Activated CD4-positive, alpha-beta memory T cell treated with anti-CD3 and anti-CD28 coated beads, Interleukin-2, amount 10 ng/mL, durations not matched to agents 7 days and 5 days (primary cell): ENCODE measurements around the gene EFCAB11. TPM values are rescaled to one million over a fixed set of nuclear protein-coding genes. Genes with fewer than 3 reads are reported as not detected.
A peak's percentile ranks its signal among the peaks of the same experiment; 100 is the strongest.

Experiments used
- CTCF ChIA-PET: fragments of 350-600 bp; sonication (Branson Sonifier 250); formaldehyde crosslinking; loops from one replicate; lab custom pipeline; 2021; ENCODE audit warnings: antibody characterized with exemption, inconsistent platforms; lab: Charles Lee
- POLR2A ChIA-PET: fragments of 350-600 bp; sonication (Branson Sonifier 250); formaldehyde crosslinking; loops from one replicate; lab custom pipeline; 2021; ENCODE audit warnings: antibody characterized with exemption; lab: Charles Lee
- DNase-seq: peaks from one replicate; pipeline ENCODE4 v3.0.0-alpha.2; 2020
- H3K27ac Mint-ChIP-seq: one replicate; pipeline ENCODE4 v1.8.0; 2021; ENCODE audit warnings: mild to moderate bottlenecking, mixed read lengths
- H3K27me3 Mint-ChIP-seq: one replicate; pipeline ENCODE4 v1.8.0; 2021; ENCODE audit warnings: mixed read lengths
- H3K36me3 Mint-ChIP-seq: one replicate; pipeline ENCODE4 v1.8.0; 2021; ENCODE audit warnings: low read depth, mixed read lengths
- H3K4me1 Mint-ChIP-seq: one replicate; pipeline ENCODE4 v1.8.0; 2021; ENCODE audit warnings: mixed read lengths
- H3K4me3 Mint-ChIP-seq: one replicate; pipeline ENCODE4 v1.8.0; 2021; ENCODE audit warnings: mild to moderate bottlenecking, mixed read lengths
- H3K9me3 Mint-ChIP-seq: one replicate; pipeline ENCODE4 v1.8.0; 2021; ENCODE audit warnings: mixed read lengths
- total RNA-seq, 2 experiments: library from RNA; stranded (reverse); gene quantifications; one replicate each; pipeline ENCODE4 v1.2.3, GENCODE V29; 2021

Gene EFCAB11
- total RNA-seq, 2 experiments from 2014 or later, result 9.6 to 9.9 TPM

GRCh38 chr14:89792489-89793366 lies 161.8 kb downstream of the EFCAB11 start:
- Mint-ChIP-seq H3K4me3 (no peak overlapping the region), H3K9me3 (no peaks in the 10 kb centered on the region), H3K27ac (no peak overlapping the region), H3K36me3 (no peaks in the 10 kb centered on the region), H3K4me1 (no peaks in the 10 kb centered on the region), H3K27me3 (peaks cover 2% of the 10 kb centered on the region)
- POLR2A ChIA-PET, result interaction anchor here (0.6 to 0.8 kb wide), 2 partner anchors 35 to 171 kb away, joined by 3 read pairs; no protein-coding TSS in a partner anchor
- CTCF ChIA-PET, result interaction anchor here (1.0 kb wide), 1 partner anchor 13 kb away, joined by 3 read pairs; no protein-coding TSS in a partner anchor
- no peak for DNase-seq

- H3K27ac Mint-ChIP-seq, result no peak overlapping the region
- no peaks in the 10 kb centered on the region for H3K36me3 Mint-ChIP-seq
- no peaks in the 10 kb centered on the region for H3K9me3 Mint-ChIP-seq
- H3K4me3 Mint-ChIP-seq, result no peak overlapping the region
- ChIA-PET POLR2A (no interaction called here), CTCF (no interaction called here)
- peaks cover 2% of the 10 kb centered on the region for H3K27me3 Mint-ChIP-seq
- H3K4me1 Mint-ChIP-seq, result no peaks in the 10 kb centered on the region
- DNase-seq, result no peak
Measured at GRCh38 chr14:89787525-89787924, 167.0 kb downstream of the EFCAB11 start.

GRCh38 chr14:89781046-89781445 lies 173.5 kb downstream of the EFCAB11 start:
- H3K4me1 Mint-ChIP-seq, result no peaks in the 10 kb centered on the region
- H3K27ac Mint-ChIP-seq, result no peak overlapping the region
- H3K4me3 Mint-ChIP-seq, result no peak overlapping the region
- no peak for DNase-seq
- POLR2A ChIA-PET, result no interaction called here
- CTCF ChIA-PET, result no interaction called here
- H3K36me3 Mint-ChIP-seq, result no peaks in the 10 kb centered on the region
- H3K9me3 Mint-ChIP-seq, result no peaks in the 10 kb centered on the region
- H3K27me3 Mint-ChIP-seq, result no peaks in the 10 kb centered on the region

GRCh38 chr14:89779707-89780106 lies 174.8 kb downstream of the EFCAB11 start:
- Mint-ChIP-seq H3K27me3 (no peaks in the 10 kb centered on the region), H3K27ac (no peak overlapping the region), H3K36me3 (no peaks in the 10 kb centered on the region), H3K9me3 (no peaks in the 10 kb centered on the region), H3K4me3 (no peak overlapping the region), H3K4me1 (no peaks in the 10 kb centered on the region)
- ChIA-PET CTCF (no interaction called here), POLR2A (no interaction called here)
- no peak for DNase-seq

- peaks cover 11% of the 10 kb centered on the region for H3K27me3 Mint-ChIP-seq
- no peaks in the 10 kb centered on the region for H3K36me3 Mint-ChIP-seq
- no peak overlapping the region for H3K4me3 Mint-ChIP-seq
- ChIA-PET POLR2A (interaction anchor here (1.4 kb wide), 1 partner anchor 55 kb away, joined by 3 read pairs; no protein-coding TSS in a partner anchor), CTCF (interaction anchor here (1.1 kb wide), 1 partner anchor 55 kb away, joined by 4 read pairs; no protein-coding TSS in a partner anchor)
- H3K27ac Mint-ChIP-seq, result no peak overlapping the region
- H3K9me3 Mint-ChIP-seq, result no peaks in the 10 kb centered on the region
- H3K4me1 Mint-ChIP-seq, result peaks cover 15% of the 10 kb centered on the region
- no peak for DNase-seq
Measured at GRCh38 chr14:89775946-89776345, 178.6 kb downstream of the EFCAB11 start.

- Mint-ChIP-seq H3K4me3 (no peak overlapping the region), H3K27ac (no peak overlapping the region), H3K4me1 (peaks cover 15% of the 10 kb centered on the region), H3K27me3 (peaks cover 11% of the 10 kb centered on the region), H3K9me3 (no peaks in the 10 kb centered on the region), H3K36me3 (no peaks in the 10 kb centered on the region)
- CTCF ChIA-PET, result no interaction called here
- DNase-seq, result no peak
- POLR2A ChIA-PET, result interaction anchor here (1.4 kb wide), 1 partner anchor 54 kb away, joined by 3 read pairs; no protein-coding TSS in a partner anchor
Measured at GRCh38 chr14:89775151-89775550, 179.4 kb downstream of the EFCAB11 start.

GRCh38 chr14:89773644-89774316 lies 180.8 kb downstream of the EFCAB11 start:
- DNase-seq, result peak; percentile 55
- ChIA-PET CTCF (interaction anchor here (0.6 to 1.5 kb wide), 2 partner anchors 52 to 747 kb away, joined by 3 read pairs; no protein-coding TSS in a partner anchor), POLR2A (interaction anchor here (0.6 to 1.8 kb wide), 3 partner anchors 53 to 154 kb away, joined by 3 to 7 read pairs (median 5); no protein-coding TSS in a partner anchor)
- Mint-ChIP-seq H3K27me3 (peaks cover 11% of the 10 kb centered on the region), H3K36me3 (no peaks in the 10 kb centered on the region), H3K9me3 (no peaks in the 10 kb centered on the region), H3K4me1 (peaks cover 15% of the 10 kb centered on the region), H3K4me3 (peak overlapping the region; percentile 2), H3K27ac (peak overlapping the region; percentile 7)

GRCh38 chr14:89773151-89773550 lies 181.4 kb downstream of the EFCAB11 start:
- Mint-ChIP-seq H3K9me3 (no peaks in the 10 kb centered on the region), H3K27ac (no peak overlapping the region), H3K36me3 (no peaks in the 10 kb centered on the region), H3K4me3 (no peak overlapping the region), H3K27me3 (peaks cover 11% of the 10 kb centered on the region), H3K4me1 (peaks cover 15% of the 10 kb centered on the region)
- ChIA-PET CTCF (interaction anchor here (1.5 kb wide), 1 partner anchor 52 kb away, joined by 3 read pairs; no protein-coding TSS in a partner anchor), POLR2A (interaction anchor here (1.3 to 1.8 kb wide), 2 partner anchors 52 to 154 kb away, joined by 5 to 7 read pairs; no protein-coding TSS in a partner anchor)
- DNase-seq, result no peak

- Mint-ChIP-seq H3K27ac (no peak overlapping the region), H3K4me3 (no peak overlapping the region), H3K36me3 (no peaks in the 10 kb centered on the region), H3K27me3 (peaks cover 11% of the 10 kb centered on the region), H3K4me1 (peaks cover 30% of the 10 kb centered on the region), H3K9me3 (no peaks in the 10 kb centered on the region)
- ChIA-PET CTCF (no interaction called here), POLR2A (interaction anchor here (1.7 kb wide), 1 partner anchor 10 kb away, joined by 3 read pairs; no protein-coding TSS in a partner anchor)
- DNase-seq, result no peak
Measured at GRCh38 chr14:89771251-89771650, 183.3 kb downstream of the EFCAB11 start.

GRCh38 chr14:89767861-89768268 lies 186.7 kb downstream of the EFCAB11 start:
- peak; percentile 68 for DNase-seq
- Mint-ChIP-seq H3K4me3 (no peak overlapping the region), H3K9me3 (no peaks in the 10 kb centered on the region), H3K27me3 (peaks cover 7% of the 10 kb centered on the region), H3K4me1 (peaks cover 18% of the 10 kb centered on the region), H3K36me3 (no peaks in the 10 kb centered on the region), H3K27ac (no peak overlapping the region)
- ChIA-PET CTCF (interaction anchor here (1.1 to 2.7 kb wide), 4 partner anchors 16 to 148 kb away, joined by 3 to 18 read pairs (median 4); no protein-coding TSS in a partner anchor), POLR2A (interaction anchor here (1.2 kb wide), 1 partner anchor 47 kb away, joined by 3 read pairs; no protein-coding TSS in a partner anchor)

- peaks cover 4% of the 10 kb centered on the region for H3K27me3 Mint-ChIP-seq
- no peaks in the 10 kb centered on the region for H3K9me3 Mint-ChIP-seq
- no peaks in the 10 kb centered on the region for H3K36me3 Mint-ChIP-seq
- ChIA-PET CTCF (interaction anchor here (1.1 to 2.7 kb wide), 4 partner anchors 16 to 147 kb away, joined by 3 to 18 read pairs (median 4); no protein-coding TSS in a partner anchor), POLR2A (interaction anchor here (1.2 kb wide), 1 partner anchor 46 kb away, joined by 3 read pairs; no protein-coding TSS in a partner anchor)
- peaks cover 16% of the 10 kb centered on the region for H3K4me1 Mint-ChIP-seq
- no peak overlapping the region for H3K4me3 Mint-ChIP-seq
- H3K27ac Mint-ChIP-seq, result no peak overlapping the region
- no peak for DNase-seq
Measured at GRCh38 chr14:89767131-89767530, 187.4 kb downstream of the EFCAB11 start.

- ChIA-PET POLR2A (no interaction called here), CTCF (interaction anchor here (2.7 kb wide), 1 partner anchor 44 kb away, joined by 18 read pairs; no protein-coding TSS in a partner anchor)
- no peaks in the 10 kb centered on the region for H3K36me3 Mint-ChIP-seq
- DNase-seq, result no peak
- H3K27ac Mint-ChIP-seq, result no peak overlapping the region
- H3K9me3 Mint-ChIP-seq, result no peaks in the 10 kb centered on the region
- H3K4me3 Mint-ChIP-seq, result no peak overlapping the region
- H3K27me3 Mint-ChIP-seq, result no peaks in the 10 kb centered on the region
- peaks cover 16% of the 10 kb centered on the region for H3K4me1 Mint-ChIP-seq
Measured at GRCh38 chr14:89765346-89765745, 189.2 kb downstream of the EFCAB11 start.
